Measurements from ENCODE around the gene MYO18B.

The MYO18B gene

DNA sequence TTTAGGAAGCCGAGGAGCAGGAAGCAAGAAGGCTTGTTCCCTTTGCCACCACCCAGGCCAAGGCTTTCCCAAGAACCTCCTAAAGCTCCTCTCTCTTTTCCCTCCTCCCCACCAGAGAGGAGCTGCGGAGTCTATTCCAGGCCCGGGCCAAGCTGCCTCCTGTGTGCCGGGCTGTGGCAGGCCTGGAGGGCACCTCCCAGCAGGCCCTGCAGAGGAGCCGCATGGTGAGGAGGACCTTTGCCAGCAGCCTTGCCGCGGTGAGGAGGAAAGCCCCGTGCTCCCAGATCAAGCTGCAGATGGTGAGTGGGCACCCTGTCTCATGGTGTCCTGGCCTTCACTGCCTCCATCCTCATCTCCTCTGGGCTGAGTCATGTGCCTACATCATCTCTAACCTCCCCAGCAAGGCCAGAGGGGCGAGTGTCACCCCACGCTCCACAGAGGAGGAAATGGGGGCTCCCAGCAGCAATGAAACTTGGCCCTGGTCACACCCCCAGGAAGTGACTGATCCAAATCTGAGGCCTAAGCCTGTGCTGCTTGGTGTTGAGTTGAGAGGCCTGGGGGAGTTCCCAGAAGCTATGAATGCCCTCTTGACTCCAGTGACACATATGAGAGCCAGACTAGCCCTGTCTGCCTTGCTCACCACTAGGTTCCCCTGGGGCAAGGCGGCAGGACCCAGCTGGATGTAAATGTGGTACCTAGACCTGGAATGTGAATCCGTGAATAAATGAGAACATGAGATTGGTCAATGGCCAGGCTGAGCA, 104.2 kb downstream of the MYO18B start:
- Histone ChIP-seq H3K9me3 (ENCODE audit: control insufficient read depth, low read depth, low read length) (no peaks in the 10 kb centered on the region), H3K27me3 (ENCODE audit: control insufficient read depth, insufficient read depth, low read length) (no peaks in the 10 kb centered on the region), H3K27ac (ENCODE audit: low read length) (no peak overlapping the region), H3K4me1 (ENCODE audit: control insufficient read depth, low read depth, low read length) (no peaks in the 10 kb centered on the region), H3K9ac (ENCODE audit: low read length) (no peak overlapping the region), H3K4me3 (ENCODE audit: low read length) (no peak overlapping the region), H3K36me3 (ENCODE audit: control insufficient read depth, low read depth, low read length) (no peaks in the 10 kb centered on the region)

DNA sequence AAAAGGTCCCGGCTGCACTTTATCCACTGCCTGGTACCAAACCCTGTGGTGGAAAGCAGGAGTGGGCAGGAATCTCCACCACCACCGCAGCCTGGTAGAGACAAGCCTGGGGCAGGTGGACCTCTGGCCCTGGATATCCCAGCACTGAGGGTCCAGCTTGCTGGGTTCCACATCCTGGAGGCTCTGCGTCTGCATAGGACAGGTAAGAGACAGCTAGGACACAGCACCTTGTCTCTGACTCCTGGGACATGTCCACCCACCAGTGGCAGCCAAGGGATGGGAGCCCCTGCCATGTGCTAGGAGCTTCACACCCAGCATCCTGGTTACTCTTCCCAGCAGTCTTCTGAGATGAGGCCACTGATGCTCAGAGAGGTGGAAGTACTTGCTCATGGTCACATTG, 105.5 kb downstream of the MYO18B start:
- no peaks in the 10 kb centered on the region for H3K4me1 ChIP-seq (ENCODE audit: control insufficient read depth, low read depth, low read length)
- no peaks in the 10 kb centered on the region for H3K27me3 ChIP-seq (ENCODE audit: control insufficient read depth, insufficient read depth, low read length)
- H3K27ac ChIP-seq (ENCODE audit: low read length): no peak overlapping the region
- H3K9me3 ChIP-seq (ENCODE audit: control insufficient read depth, low read depth, low read length): no peaks in the 10 kb centered on the region
- no peak overlapping the region for H3K9ac ChIP-seq (ENCODE audit: low read length)
- no peak overlapping the region for H3K4me3 ChIP-seq (ENCODE audit: low read length)
- no peaks in the 10 kb centered on the region for H3K36me3 ChIP-seq (ENCODE audit: control insufficient read depth, low read depth, low read length)

DNA sequence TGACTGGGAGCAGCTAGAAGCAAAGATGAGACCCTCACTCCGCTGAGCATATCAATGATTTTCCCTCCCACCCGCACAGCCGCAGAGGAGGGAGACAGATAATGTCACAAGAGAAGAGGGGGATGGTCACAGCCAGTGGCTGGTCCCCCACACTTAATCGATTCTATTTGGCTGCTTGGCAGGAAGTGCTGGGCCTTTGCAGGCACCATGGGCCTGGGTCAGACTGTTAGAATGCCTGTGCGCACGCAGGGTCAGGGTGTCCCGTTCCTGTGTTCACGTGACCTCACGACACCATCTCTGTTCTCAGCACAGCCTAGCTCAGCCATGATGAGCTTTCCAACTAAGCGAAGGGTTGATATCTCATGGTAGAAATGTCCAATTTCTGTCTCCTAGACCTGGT, 107.0 kb downstream of the MYO18B start:
- H3K9ac ChIP-seq (ENCODE audit: low read length): no peak overlapping the region
- H3K27ac ChIP-seq (ENCODE audit: low read length): no peak overlapping the region
- H3K9me3 ChIP-seq (ENCODE audit: control insufficient read depth, low read depth, low read length): no peaks in the 10 kb centered on the region
- no peaks in the 10 kb centered on the region for H3K27me3 ChIP-seq (ENCODE audit: control insufficient read depth, insufficient read depth, low read length)
- no peaks in the 10 kb centered on the region for H3K36me3 ChIP-seq (ENCODE audit: control insufficient read depth, low read depth, low read length)
- no peak overlapping the region for H3K4me3 ChIP-seq (ENCODE audit: low read length)
- H3K4me1 ChIP-seq (ENCODE audit: control insufficient read depth, low read depth, low read length): no peaks in the 10 kb centered on the region

DNA sequence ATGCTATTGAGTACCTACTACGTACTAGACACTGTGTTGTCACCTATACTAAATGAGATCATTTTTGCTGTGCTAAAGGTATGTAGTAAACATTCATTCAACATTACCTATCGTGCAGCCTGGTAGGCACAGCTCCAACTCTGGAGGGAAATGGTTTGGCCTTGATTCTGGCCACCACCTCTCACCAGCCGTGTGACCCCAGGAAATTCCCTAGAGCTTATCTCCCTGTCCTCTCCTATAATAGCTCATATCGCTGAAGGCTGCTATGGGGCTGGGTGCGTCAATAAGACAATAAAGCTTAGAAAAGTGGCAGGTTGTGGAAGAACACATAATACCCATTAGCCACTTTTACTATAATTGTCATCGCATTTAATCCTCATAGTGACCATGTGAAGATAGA, 107.5 kb downstream of the MYO18B start:
- Histone ChIP-seq H3K4me1 (ENCODE audit: control insufficient read depth, low read depth, low read length) (no peaks in the 10 kb centered on the region), H3K9me3 (ENCODE audit: control insufficient read depth, low read depth, low read length) (no peaks in the 10 kb centered on the region), H3K27me3 (ENCODE audit: control insufficient read depth, insufficient read depth, low read length) (no peaks in the 10 kb centered on the region), H3K27ac (ENCODE audit: low read length) (no peak overlapping the region), H3K4me3 (ENCODE audit: low read length) (no peak overlapping the region), H3K36me3 (ENCODE audit: control insufficient read depth, low read depth, low read length) (no peaks in the 10 kb centered on the region), H3K9ac (ENCODE audit: low read length) (no peak overlapping the region)

DNA sequence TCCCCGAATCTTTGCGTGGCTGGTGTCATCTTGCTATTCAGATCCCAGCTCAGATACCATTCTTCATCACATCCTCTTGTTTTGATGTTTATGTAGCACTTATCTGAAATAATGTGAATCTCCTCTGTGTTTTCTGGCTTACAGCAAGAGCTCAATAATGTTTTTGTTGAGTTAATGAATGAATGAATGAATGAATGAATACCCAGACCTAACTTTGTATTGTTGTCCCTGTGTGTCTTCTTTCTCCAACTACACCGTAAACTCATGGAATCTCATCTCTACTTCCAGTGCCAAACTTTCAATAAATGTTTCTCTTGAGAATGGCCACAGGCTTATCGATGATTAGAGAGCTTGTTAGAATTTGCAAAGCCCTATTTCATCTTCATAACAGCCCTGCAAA, 110.2 kb downstream of the MYO18B start:
- Histone ChIP-seq H3K36me3 (ENCODE audit: control insufficient read depth, low read depth, low read length) (no peaks in the 10 kb centered on the region), H3K9ac (ENCODE audit: low read length) (no peak overlapping the region), H3K4me3 (ENCODE audit: low read length) (no peak overlapping the region), H3K9me3 (ENCODE audit: control insufficient read depth, low read depth, low read length) (no peaks in the 10 kb centered on the region), H3K4me1 (ENCODE audit: control insufficient read depth, low read depth, low read length) (no peaks in the 10 kb centered on the region), H3K27ac (ENCODE audit: low read length) (no peak overlapping the region), H3K27me3 (ENCODE audit: control insufficient read depth, insufficient read depth, low read length) (no peaks in the 10 kb centered on the region)

DNA sequence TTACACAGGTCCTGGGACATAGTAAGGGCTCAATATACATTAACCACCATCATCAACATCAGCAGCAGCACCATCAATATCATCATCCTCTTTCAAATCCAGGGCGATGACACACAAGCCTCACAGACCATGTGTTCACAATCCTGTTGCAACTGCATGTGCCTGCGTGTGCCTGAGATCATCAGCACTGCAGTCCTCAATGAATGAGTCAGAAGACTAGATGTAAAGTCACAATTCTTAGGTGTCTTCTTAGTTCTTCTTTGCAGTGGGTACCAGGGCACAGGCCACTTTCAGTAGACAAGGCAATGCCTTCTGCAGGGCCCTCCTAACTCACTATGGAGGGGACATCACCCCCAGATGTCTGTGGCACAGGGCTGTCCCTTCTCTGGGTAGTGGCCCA, 111.1 kb downstream of the MYO18B start:
- Histone ChIP-seq H3K9me3 (ENCODE audit: control insufficient read depth, low read depth, low read length) (no peaks in the 10 kb centered on the region), H3K9ac (ENCODE audit: low read length) (no peak overlapping the region), H3K4me3 (ENCODE audit: low read length) (no peak overlapping the region), H3K36me3 (ENCODE audit: control insufficient read depth, low read depth, low read length) (no peaks in the 10 kb centered on the region), H3K27ac (ENCODE audit: low read length) (no peak overlapping the region), H3K27me3 (ENCODE audit: control insufficient read depth, insufficient read depth, low read length) (no peaks in the 10 kb centered on the region), H3K4me1 (ENCODE audit: control insufficient read depth, low read depth, low read length) (no peaks in the 10 kb centered on the region)

DNA sequence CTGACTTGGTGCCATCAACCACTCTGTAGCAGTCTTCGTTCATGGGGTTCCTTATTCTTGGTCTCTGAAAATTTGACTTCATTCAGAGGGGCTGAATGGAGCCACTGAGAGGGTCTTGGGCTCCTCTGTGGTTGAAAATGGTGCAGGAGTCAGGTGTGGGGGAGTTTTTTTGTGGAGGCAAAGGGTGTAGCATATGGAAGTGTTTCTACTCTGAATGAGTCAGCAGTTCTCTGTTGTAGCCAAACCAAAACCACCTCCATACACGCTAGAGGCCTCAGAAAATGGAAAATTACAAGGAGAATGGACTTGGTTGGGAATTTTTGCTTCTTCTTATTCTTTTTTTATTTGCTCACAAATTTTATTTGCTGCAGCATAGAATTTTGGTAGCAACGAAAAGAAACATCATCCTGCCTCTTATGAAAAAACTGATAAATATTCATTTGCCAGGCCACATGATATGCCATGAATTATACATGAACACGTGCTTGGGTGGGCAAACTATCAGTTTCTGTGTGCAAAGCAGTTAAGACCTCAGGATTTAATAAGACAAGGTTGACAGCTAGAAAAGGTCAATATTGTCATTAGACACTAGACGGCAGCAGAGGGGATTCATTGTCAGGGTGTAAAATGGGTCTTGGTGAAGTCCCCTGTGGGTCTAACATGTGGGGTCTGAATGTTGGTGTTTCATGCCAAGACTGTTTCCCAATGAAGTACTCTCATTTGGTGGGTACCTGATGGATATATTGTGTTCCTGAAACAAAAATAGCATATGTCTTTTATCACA, 111.7 kb downstream of the MYO18B start:
- Histone ChIP-seq H3K9me3 (ENCODE audit: control insufficient read depth, low read depth, low read length) (no peaks in the 10 kb centered on the region), H3K36me3 (ENCODE audit: control insufficient read depth, low read depth, low read length) (no peaks in the 10 kb centered on the region), H3K27ac (ENCODE audit: low read length) (no peak overlapping the region), H3K4me3 (ENCODE audit: low read length) (no peak overlapping the region), H3K4me1 (ENCODE audit: control insufficient read depth, low read depth, low read length) (no peaks in the 10 kb centered on the region), H3K9ac (ENCODE audit: low read length) (no peak overlapping the region), H3K27me3 (ENCODE audit: control insufficient read depth, insufficient read depth, low read length) (no peaks in the 10 kb centered on the region)

DNA sequence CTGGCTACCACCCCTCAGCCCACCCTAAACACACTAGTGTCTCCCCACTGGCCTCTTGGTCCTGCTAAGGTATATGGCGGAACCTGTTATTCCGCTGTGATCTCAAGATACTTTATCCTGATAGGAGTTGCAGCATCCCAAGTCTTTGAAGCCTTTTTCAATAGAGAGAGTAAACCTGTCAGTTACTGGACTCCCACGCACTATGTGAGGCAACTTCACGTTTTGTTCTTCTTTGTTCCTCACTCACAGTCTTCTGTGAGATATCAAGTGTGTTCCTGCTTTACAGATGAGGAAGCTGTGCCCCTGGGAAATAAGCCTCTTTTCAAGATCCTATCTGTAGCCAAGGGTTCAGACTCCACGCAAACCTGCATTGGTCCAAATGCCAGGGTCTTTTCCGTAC, 127.8 kb downstream of the MYO18B start:
- H3K36me3 ChIP-seq (ENCODE audit: control insufficient read depth, low read depth, low read length): no peaks in the 10 kb centered on the region
- H3K27ac ChIP-seq (ENCODE audit: low read length): no peak overlapping the region
- H3K9me3 ChIP-seq (ENCODE audit: control insufficient read depth, low read depth, low read length): no peaks in the 10 kb centered on the region
- no peaks in the 10 kb centered on the region for H3K27me3 ChIP-seq (ENCODE audit: control insufficient read depth, insufficient read depth, low read length)
- no peak overlapping the region for H3K4me3 ChIP-seq (ENCODE audit: low read length)
- no peaks in the 10 kb centered on the region for H3K4me1 ChIP-seq (ENCODE audit: control insufficient read depth, low read depth, low read length)
- H3K9ac ChIP-seq (ENCODE audit: low read length): no peak overlapping the region

DNA sequence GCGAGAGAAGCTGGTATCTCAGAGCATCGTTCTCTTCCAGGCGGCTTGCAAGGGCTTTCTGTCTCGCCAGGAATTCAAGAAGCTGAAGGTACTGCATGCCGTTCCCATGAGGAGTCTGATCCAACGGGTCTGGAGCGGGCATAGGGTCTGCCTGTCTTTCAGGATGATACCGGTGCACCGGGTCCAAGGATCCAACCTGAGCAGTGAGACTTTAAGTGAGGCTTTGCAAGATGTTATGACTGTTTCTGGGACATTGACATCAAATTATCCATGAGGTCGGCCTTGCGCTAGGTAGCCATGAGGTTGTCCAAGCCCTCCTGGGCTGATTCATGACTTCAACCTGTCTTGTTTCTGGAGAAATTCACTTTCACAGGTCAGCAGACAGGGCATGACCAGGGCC, 132.3 kb downstream of the MYO18B start:
- no peaks in the 10 kb centered on the region for H3K27me3 ChIP-seq (ENCODE audit: control insufficient read depth, insufficient read depth, low read length)
- no peaks in the 10 kb centered on the region for H3K9me3 ChIP-seq (ENCODE audit: control insufficient read depth, low read depth, low read length)
- no peaks in the 10 kb centered on the region for H3K36me3 ChIP-seq (ENCODE audit: control insufficient read depth, low read depth, low read length)
- no peak overlapping the region for H3K9ac ChIP-seq (ENCODE audit: low read length)
- no peaks in the 10 kb centered on the region for H3K4me1 ChIP-seq (ENCODE audit: control insufficient read depth, low read depth, low read length)
- H3K27ac ChIP-seq (ENCODE audit: low read length): no peak overlapping the region
- no peak overlapping the region for H3K4me3 ChIP-seq (ENCODE audit: low read length)

DNA sequence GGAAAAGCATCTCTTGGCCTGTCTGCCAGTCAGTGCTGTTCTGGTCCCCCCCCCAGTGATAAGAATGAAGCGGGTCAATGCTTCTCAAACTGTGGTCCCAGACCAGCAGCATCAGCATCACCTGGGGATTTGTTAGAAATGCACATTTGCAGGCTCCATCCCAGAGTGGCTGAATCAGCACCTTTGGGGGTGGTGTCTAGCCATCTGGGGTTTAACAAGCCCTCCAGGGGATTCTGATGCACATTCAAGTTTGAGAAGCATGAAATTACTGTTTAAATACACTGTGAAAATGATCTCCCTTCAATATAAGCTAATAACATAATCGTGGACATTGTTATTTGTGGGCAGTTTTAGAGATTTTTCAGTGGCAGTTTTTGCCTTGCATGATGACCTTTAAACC, 133.5 kb downstream of the MYO18B start:
- no peaks in the 10 kb centered on the region for H3K9me3 ChIP-seq (ENCODE audit: control insufficient read depth, low read depth, low read length)
- no peaks in the 10 kb centered on the region for H3K27me3 ChIP-seq (ENCODE audit: control insufficient read depth, insufficient read depth, low read length)
- H3K4me3 ChIP-seq (ENCODE audit: low read length): no peak overlapping the region
- H3K9ac ChIP-seq (ENCODE audit: low read length): no peak overlapping the region
- H3K4me1 ChIP-seq (ENCODE audit: control insufficient read depth, low read depth, low read length): no peaks in the 10 kb centered on the region
- no peak overlapping the region for H3K27ac ChIP-seq (ENCODE audit: low read length)
- no peaks in the 10 kb centered on the region for H3K36me3 ChIP-seq (ENCODE audit: control insufficient read depth, low read depth, low read length)

DNA sequence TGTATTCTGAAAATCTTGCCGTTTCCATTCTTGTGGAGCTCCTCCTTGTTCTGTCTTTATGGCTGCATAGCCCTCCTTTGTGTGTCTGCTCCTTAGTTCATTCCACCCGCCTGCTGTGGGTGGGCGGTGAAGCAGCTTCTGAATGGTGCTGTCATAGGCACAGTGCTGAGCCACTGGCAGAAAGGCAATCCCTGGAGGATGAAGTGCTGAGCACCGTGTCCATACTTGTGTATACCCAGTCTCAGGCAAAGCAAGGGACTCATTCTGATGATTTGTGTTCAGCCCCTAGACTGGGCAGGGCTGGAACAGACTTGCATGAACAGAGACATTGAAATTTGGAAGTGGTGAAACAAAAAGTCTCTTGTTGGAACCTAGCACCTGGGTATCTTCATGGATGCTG, 134.9 kb downstream of the MYO18B start:
- Histone ChIP-seq H3K36me3 (ENCODE audit: control insufficient read depth, low read depth, low read length) (no peaks in the 10 kb centered on the region), H3K4me1 (ENCODE audit: control insufficient read depth, low read depth, low read length) (no peaks in the 10 kb centered on the region), H3K9me3 (ENCODE audit: control insufficient read depth, low read depth, low read length) (no peaks in the 10 kb centered on the region), H3K27ac (ENCODE audit: low read length) (no peak overlapping the region), H3K4me3 (ENCODE audit: low read length) (no peak overlapping the region), H3K9ac (ENCODE audit: low read length) (no peak overlapping the region), H3K27me3 (ENCODE audit: control insufficient read depth, insufficient read depth, low read length) (no peaks in the 10 kb centered on the region)

DNA sequence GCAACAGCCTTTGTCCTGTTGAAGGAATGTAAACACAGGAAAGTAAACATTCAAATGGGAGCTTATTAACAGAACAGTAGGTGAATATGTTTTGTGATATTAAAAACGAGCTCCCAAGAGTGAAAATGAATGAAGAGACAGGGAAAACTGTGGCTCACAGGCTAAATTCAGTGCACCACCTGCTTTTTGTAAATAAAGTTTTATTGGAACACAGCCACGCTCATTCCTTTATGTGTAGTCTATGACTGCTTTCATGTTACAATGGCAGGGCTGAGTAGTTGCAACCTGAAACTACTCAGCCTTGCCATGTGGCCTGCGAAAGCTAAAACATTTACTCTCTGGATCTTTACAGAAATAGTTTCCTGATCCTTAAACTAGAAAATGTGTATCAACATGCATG, 136.9 kb downstream of the MYO18B start:
- Histone ChIP-seq H3K27me3 (ENCODE audit: control insufficient read depth, insufficient read depth, low read length) (no peaks in the 10 kb centered on the region), H3K4me3 (ENCODE audit: low read length) (no peak overlapping the region), H3K9me3 (ENCODE audit: control insufficient read depth, low read depth, low read length) (no peaks in the 10 kb centered on the region), H3K27ac (ENCODE audit: low read length) (no peak overlapping the region), H3K4me1 (ENCODE audit: control insufficient read depth, low read depth, low read length) (no peaks in the 10 kb centered on the region), H3K9ac (ENCODE audit: low read length) (no peak overlapping the region), H3K36me3 (ENCODE audit: control insufficient read depth, low read depth, low read length) (no peaks in the 10 kb centered on the region)
